PC-3 (cell line): Measurements from ENCODE around the gene DCDC1. TPM values are rescaled to one million over a fixed set of nuclear protein-coding genes. Genes with fewer than 3 reads are reported as not detected.

Experiments
- ATAC-seq: fragments of 200-7000 bp; cut with Tn5 transposase; 2 replicates; pipeline ENCODE4 v1.9.1; 2020; ENCODE audit warnings: mild to moderate bottlenecking, moderate library complexity
- BruUV-seq: library from RNA; stranded (reverse); fragments of 400-500 nt; replicated peaks from 2 replicates; lab custom pipeline; 2021; lab: Mats Ljungman, UMichigan
- CTCF ChIA-PET: fragments of 300-600 bp; sonication (Branson Sonifier 250); formaldehyde crosslinking; loops from one replicate; lab custom pipeline; 2022; ENCODE audit warnings: antibody characterized with exemption; lab: Charles Lee
- POLR2A ChIA-PET: fragments of 300-600 bp; sonication (Branson Sonifier 250); formaldehyde crosslinking; loops from one replicate; lab custom pipeline; 2022; ENCODE audit warnings: antibody characterized with exemption; ENCODE audit not compliant: unreplicated experiment; lab: Charles Lee
- DNase-seq: peaks from one replicate; pipeline ENCODE4 v3.0.0-alpha.2; 2015
- H2AFZ ChIP-seq: fragments of 300-600 bp; sonication (generic); 2 replicates; pipeline ENCODE4 v1.6.0; 2016; ENCODE audit warnings: antibody characterized with exemption, low read length
- H3F3A ChIP-seq: fragments of 300-600 bp; sonication (generic); one replicate; pipeline ENCODE4 v1.6.0; 2017; ENCODE audit warnings: antibody characterized with exemption, low read length, control low read depth, mild to moderate bottlenecking; ENCODE audit not compliant: unreplicated experiment
- H3K27ac ChIP-seq: fragments of 300-600 bp; sonication (generic); 2 replicates; pipeline ENCODE4 v1.5.1; 2016; ENCODE audit warnings: mild to moderate bottlenecking, low read length
- H3K27me3 ChIP-seq: fragments of 300-600 bp; sonication (generic); 2 replicates; pipeline ENCODE4 v1.6.1; 2016; ENCODE audit warnings: low read length, mixed read lengths
- H3K36me3 ChIP-seq: fragments of 300-600 bp; sonication (generic); 2 replicates; pipeline ENCODE4 v1.6.1; 2016; ENCODE audit warnings: low read depth, mixed run types, low read length, mixed read lengths
- H3K4me1 ChIP-seq: fragments of 300-600 bp; sonication (generic); 2 replicates; pipeline ENCODE4 v1.5.1; 2016; ENCODE audit warnings: low read length; ENCODE audit not compliant: insufficient read depth
- H3K4me2 ChIP-seq: fragments of 300-600 bp; sonication (generic); 2 replicates; pipeline ENCODE4 v1.6.0; 2016; ENCODE audit warnings: low read length
- H3K4me3 ChIP-seq: fragments of 300-600 bp; sonication (generic); 2 replicates; pipeline ENCODE4 v1.5.1; 2016; ENCODE audit warnings: mild to moderate bottlenecking, low read length, mixed read lengths
- H3K79me2 ChIP-seq: fragments of 300-600 bp; sonication (generic); 2 replicates; pipeline ENCODE4 v1.6.1; 2017; ENCODE audit warnings: low read length, mixed read lengths
- H3K9ac ChIP-seq: fragments of 300-600 bp; sonication (generic); 2 replicates; pipeline ENCODE4 v1.6.0; 2016; ENCODE audit warnings: mild to moderate bottlenecking, low read length
- H3K9me2 ChIP-seq: fragments of 300-600 bp; sonication (generic); replicated peaks from 2 replicates; pipeline ENCODE4 v1.6.1; 2016; ENCODE audit warnings: mixed run types, low read length, mixed read lengths
- H3K9me3 ChIP-seq: fragments of 300-600 bp; sonication (generic); 2 replicates; pipeline ENCODE4 v1.6.1; 2016; ENCODE audit warnings: low read length, mixed read lengths
- H4K20me1 ChIP-seq: fragments of 300-600 bp; sonication (generic); 2 replicates; pipeline ENCODE4 v1.6.1; 2016; ENCODE audit warnings: low read length, mixed read lengths
- CTCF ChIP-seq: fragments of 300-600 bp; sonication (generic); conservative IDR thresholded peaks from 2 replicates; pipeline ENCODE4 v1.5.1; 2017; ENCODE audit warnings: antibody characterized with exemption, low read depth, mild to moderate bottlenecking, low read length
- EZH2 ChIP-seq: fragments of 300-600 bp; sonication (generic); IDR thresholded peaks from one replicate; pipeline ENCODE4 v1.6.1; 2017; ENCODE audit warnings: antibody characterized with exemption, mild to moderate bottlenecking, low read length; ENCODE audit not compliant: unreplicated experiment
- EZH2phosphoT487 ChIP-seq: fragments of 300-600 bp; sonication (generic); IDR thresholded peaks from 2 replicates; pipeline ENCODE4 v1.6.1; 2018; ENCODE audit warnings: mild to moderate bottlenecking, antibody characterized with exemption, low read length, borderline replicate concordance
- intact Hi-C: fragments of 100-400 bp; cut with micrococcal nuclease; formaldehyde crosslinking; loops from 2 replicates; pipeline ENCODE4 v1.9.0; 2023
- total RNA-seq: library from RNA; depleted of rRNA; stranded (reverse); fragments of >200 nt; gene quantifications from 2 replicates; pipeline ENCODE4 v1.2.3, GENCODE V29; 2014

The DCDC1 gene
- total RNA-seq, 1 experiment from 2014 or later, result not detected

- POLR2A ChIA-PET, result no interaction called here
- Histone ChIP-seq H3K27ac (no peak overlapping the region), H3K4me2 (no peak overlapping the region), H3K27me3 (peaks cover 9% of the 10 kb centered on the region; the same call in 1 of the 2 replicates), H3K79me2 (no peaks in the 10 kb centered on the region), H3K9me3 (no peaks in the 10 kb centered on the region), H3K4me3 (no peak overlapping the region), H3K36me3 (no peaks in the 10 kb centered on the region), H3K4me1 (no peaks in the 10 kb centered on the region), H3K9me2 (no peaks in the 10 kb centered on the region), H2AFZ (no peak overlapping the region), H3K9ac (no peak overlapping the region), H3F3A (no peaks in the 10 kb centered on the region), H4K20me1 (no peaks in the 10 kb centered on the region)
- no TSS peak for BruUV-seq
- CTCF ChIA-PET, result no interaction called here
- TF ChIP-seq EZH2phosphoT487 (no peak), CTCF (no peak), EZH2 (no peak)
- DNase-seq (no peak), ATAC-seq (no peak)
- intact Hi-C loops, result no loop called here
These were observed 101.8 kb downstream of the DCDC1 start for GRCh38 chr11:31267720-31268119.

- intact Hi-C loops, result no loop called here
- CTCF ChIA-PET, result no interaction called here
- Histone ChIP-seq H3K4me1 (no peaks in the 10 kb centered on the region), H3F3A (no peaks in the 10 kb centered on the region), H3K36me3 (no peaks in the 10 kb centered on the region), H3K79me2 (no peaks in the 10 kb centered on the region), H3K27me3 (peaks cover 15% of the 10 kb centered on the region; the same call in 1 of the 2 replicates), H2AFZ (no peak overlapping the region), H3K9me2 (no peaks in the 10 kb centered on the region), H3K9ac (no peak overlapping the region), H3K4me3 (no peak overlapping the region), H3K27ac (no peak overlapping the region), H3K9me3 (no peaks in the 10 kb centered on the region), H3K4me2 (no peak overlapping the region), H4K20me1 (no peaks in the 10 kb centered on the region)
- POLR2A ChIA-PET, result no interaction called here
- no peak for TF ChIP-seq EZH2
- TF ChIP-seq CTCF, result no peak
- TF ChIP-seq EZH2phosphoT487, result no peak
- DNase-seq, result no peak
- ATAC-seq, result no peak
- BruUV-seq, result no TSS peak
These were observed 104.7 kb downstream of the DCDC1 start for GRCh38 chr11:31264834-31265233.

- CTCF ChIA-PET, result no interaction called here
- Histone ChIP-seq H3K9ac (no peak overlapping the region), H3K4me3 (no peak overlapping the region), H2AFZ (no peak overlapping the region), H3F3A (no peaks in the 10 kb centered on the region), H3K27me3 (peaks cover 26% of the 10 kb centered on the region; the same call in 1 of the 2 replicates), H3K4me2 (no peak overlapping the region), H3K9me2 (no peaks in the 10 kb centered on the region), H3K4me1 (no peaks in the 10 kb centered on the region), H3K27ac (no peak overlapping the region), H3K9me3 (no peaks in the 10 kb centered on the region), H3K79me2 (no peaks in the 10 kb centered on the region), H4K20me1 (no peaks in the 10 kb centered on the region), H3K36me3 (no peaks in the 10 kb centered on the region)
- ATAC-seq, result no peak
- intact Hi-C loops, result no loop called here
- TF ChIP-seq EZH2 (no peak), CTCF (no peak), EZH2phosphoT487 (no peak)
- no TSS peak for BruUV-seq
- DNase-seq, result no peak
- POLR2A ChIA-PET, result no interaction called here
These were observed 106.8 kb downstream of the DCDC1 start for GRCh38 chr11:31262761-31263160.
